NCI-H2196 (cell line): ENCODE results near the gene CCDC32.

ENCODE experiments used
- DNase-seq: peaks from one replicate; lab custom pipeline; 2025; ENCODE audit not compliant: unreplicated experiment; lab: John Stamatoyannopoulos, UW

CCDC32 gene

GRCh38 chr15:40567111-40567510, 2.3 kb upstream of the CCDC32 start:
- DNase-seq, result no peak

GRCh38 chr15:40565333-40566238, 744 bp upstream of the CCDC32 start:
- no peak for DNase-seq

- DNase-seq, result no peak
Measured at GRCh38 chr15:40563426-40563825, 1.4 kb downstream of the CCDC32 start.

GRCh38 chr15:40562691-40563090, 2.2 kb downstream of the CCDC32 start:
- DNase-seq, result no peak

- DNase-seq, result no peak
Measured at GRCh38 chr15:40558952-40559742, 5.7 kb downstream of the CCDC32 start.

- DNase-seq, result no peak
Measured at GRCh38 chr15:40555876-40556275, 9.0 kb downstream of the CCDC32 start.

GRCh38 chr15:40554161-40554525, 10.7 kb downstream of the CCDC32 start:
- no peak for DNase-seq

GRCh38 chr15:40550341-40551037, 14.4 kb downstream of the CCDC32 start:
- no peak for DNase-seq

- no peak for DNase-seq
Measured at GRCh38 chr15:40549894-40550293, 14.9 kb downstream of the CCDC32 start.

GRCh38 chr15:40548610-40549009, 16.2 kb downstream of the CCDC32 start:
- DNase-seq, result no peak

- DNase-seq, result no peak
Measured at GRCh38 chr15:40545457-40545856, 19.4 kb downstream of the CCDC32 start.

- no peak for DNase-seq
Measured at GRCh38 chr15:40543631-40544294, 21.1 kb downstream of the CCDC32 start.

GRCh38 chr15:40543082-40543481, 21.8 kb downstream of the CCDC32 start:
- DNase-seq, result no peak

GRCh38 chr15:40538976-40539375, 25.9 kb downstream of the CCDC32 start:
- DNase-seq, result no peak

GRCh38 chr15:40536501-40536900, 28.3 kb downstream of the CCDC32 start:
- DNase-seq, result no peak

GRCh38 chr15:40534371-40534770, 30.5 kb downstream of the CCDC32 start:
- DNase-seq, result no peak

- DNase-seq, result no peak
Measured at GRCh38 chr15:40533763-40534364, 31.0 kb downstream of the CCDC32 start.

- no peak for DNase-seq
Measured at GRCh38 chr15:40528801-40529200, 36.0 kb downstream of the CCDC32 start.

GRCh38 chr15:40525855-40526254, 39.0 kb downstream of the CCDC32 start:
- DNase-seq, result no peak

- DNase-seq, result no peak
Measured at GRCh38 chr15:40523611-40524010, 41.2 kb downstream of the CCDC32 start.

- no peak for DNase-seq
Measured at GRCh38 chr15:40516322-40516721, 48.5 kb downstream of the CCDC32 start.
